ENCODE results near the gene B3GALNT2.

B3GALNT2 gene

GRCh38 chr1:235415008-235415904, 89.0 kb downstream of the B3GALNT2 start:
- DNase-seq (ENCODE audit: insufficient read length, low spot score) (peak; percentile 78), FAIRE-seq (no peak)

GRCh38 chr1:235411489-235412486, 92.5 kb downstream of the B3GALNT2 start:
- DNase-seq (ENCODE audit: insufficient read length, low spot score) (no peak), FAIRE-seq (peak; percentile 60)

- no peak for DNase-seq (ENCODE audit: insufficient read length, low spot score)
- no peak for FAIRE-seq
Measured at GRCh38 chr1:235410467-235410866, 93.8 kb downstream of the B3GALNT2 start.

DNA sequence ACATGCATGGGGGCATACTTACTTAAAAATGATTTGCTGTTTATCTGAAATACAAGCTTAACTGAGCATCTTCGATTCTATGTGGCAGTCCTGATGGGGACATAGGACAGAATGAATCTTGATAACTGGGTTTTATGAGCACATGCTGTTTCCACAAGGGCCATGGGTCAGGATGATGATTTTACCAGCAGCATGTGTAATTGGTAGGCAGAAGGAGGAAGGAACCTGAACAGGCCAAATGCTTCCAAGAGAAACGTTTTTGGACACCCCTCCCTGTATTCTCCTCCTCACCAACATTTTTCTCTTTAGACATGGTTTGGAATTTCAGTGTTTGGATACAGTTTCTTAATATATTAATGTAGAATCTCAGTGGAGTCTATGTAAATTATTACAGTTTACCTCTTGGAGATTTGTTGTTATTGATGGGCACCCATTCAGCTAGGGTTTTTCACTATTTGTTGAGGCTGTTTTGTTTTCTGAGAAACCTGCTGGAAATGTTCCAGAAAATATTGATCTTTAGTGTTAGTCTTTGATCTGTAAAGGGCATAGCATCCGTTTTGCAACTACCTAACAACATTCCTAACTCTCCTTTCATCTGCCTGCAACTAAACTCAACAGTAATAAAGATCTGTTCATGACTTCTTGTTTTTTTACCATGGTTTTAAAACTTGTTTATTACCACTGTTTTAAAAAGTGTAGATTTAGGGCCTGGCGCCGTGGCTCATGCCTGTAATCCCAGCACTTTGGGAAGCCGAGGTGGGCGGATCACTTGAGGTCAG, 95.0 kb downstream of the B3GALNT2 start:
- DNase-seq (ENCODE audit: insufficient read length, low spot score), result no peak
- no peak for FAIRE-seq

DNA sequence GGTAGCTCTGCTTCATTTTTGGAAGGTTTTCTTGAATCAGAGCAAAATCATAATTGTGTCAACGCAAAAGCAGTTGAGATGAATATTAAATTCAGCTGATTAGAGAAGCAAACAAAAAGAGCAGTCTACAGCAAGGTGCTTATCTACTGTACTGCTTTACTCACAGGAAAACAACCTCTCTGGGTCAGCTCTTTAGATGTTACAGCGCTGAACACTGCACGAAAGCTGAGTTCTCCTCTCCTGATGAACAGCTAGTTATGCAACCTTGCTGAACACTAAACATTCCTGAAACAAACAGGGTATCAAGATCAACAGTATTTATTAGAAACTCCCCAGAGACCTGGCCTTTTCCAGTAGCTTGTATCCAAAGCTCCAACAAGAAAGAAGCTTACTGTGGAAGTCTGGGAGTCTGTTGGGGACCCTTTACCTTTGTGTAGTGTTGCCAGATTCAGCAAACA, 95.7 kb downstream of the B3GALNT2 start:
- FAIRE-seq (no peak), DNase-seq (ENCODE audit: insufficient read length, low spot score) (no peak)

DNA sequence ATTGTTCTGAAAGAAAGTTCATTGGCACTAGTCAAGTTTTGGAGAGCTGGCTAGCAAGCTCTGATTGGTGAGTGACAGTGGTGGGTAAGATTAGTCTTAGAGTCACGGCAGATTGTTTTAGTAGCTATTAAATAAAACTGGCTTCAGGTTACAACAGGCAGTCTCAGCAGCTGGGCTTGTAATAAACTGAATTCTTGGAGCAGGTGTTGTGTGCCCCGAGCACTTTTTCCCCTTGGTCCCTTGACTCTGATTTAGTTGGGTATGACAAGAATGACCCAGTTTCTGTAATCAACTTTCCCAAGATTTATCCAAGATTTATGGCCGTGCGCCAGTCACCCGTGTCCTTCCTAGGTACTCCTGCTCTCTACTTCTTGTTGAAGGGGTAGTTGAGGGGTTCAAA, 96.8 kb downstream of the B3GALNT2 start:
- no peak for FAIRE-seq

GRCh38 chr1:235404190-235404589, 100.1 kb downstream of the B3GALNT2 start:
- DNase-seq (ENCODE audit: insufficient read length, low spot score) (no peak), FAIRE-seq (no peak)

More for the DNA sequence above, 96.8 kb downstream of the B3GALNT2 start:
- DNase-seq (ENCODE audit: insufficient read length, low spot score), result no peak

DNA sequence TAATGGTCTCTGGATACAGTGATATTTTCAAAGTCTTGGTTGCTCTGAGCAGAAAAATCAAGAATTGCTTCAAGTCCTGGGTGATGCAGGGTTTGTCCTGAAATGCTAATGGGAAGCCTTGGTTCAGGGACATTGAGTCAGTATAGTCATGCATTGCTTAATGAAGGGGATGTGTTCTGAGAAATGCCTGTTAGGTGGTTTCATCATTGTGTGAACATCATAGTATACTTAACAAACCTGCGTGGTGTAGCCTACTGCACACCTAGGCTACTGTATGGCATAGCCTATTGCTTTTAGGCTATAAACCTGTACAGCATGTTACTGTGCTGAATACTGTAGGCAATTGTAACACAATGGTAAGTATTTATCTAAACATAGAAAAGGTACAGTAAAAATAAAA, 100.7 kb downstream of the B3GALNT2 start:
- FAIRE-seq (no peak), DNase-seq (ENCODE audit: insufficient read length, low spot score) (no peak)

DNA sequence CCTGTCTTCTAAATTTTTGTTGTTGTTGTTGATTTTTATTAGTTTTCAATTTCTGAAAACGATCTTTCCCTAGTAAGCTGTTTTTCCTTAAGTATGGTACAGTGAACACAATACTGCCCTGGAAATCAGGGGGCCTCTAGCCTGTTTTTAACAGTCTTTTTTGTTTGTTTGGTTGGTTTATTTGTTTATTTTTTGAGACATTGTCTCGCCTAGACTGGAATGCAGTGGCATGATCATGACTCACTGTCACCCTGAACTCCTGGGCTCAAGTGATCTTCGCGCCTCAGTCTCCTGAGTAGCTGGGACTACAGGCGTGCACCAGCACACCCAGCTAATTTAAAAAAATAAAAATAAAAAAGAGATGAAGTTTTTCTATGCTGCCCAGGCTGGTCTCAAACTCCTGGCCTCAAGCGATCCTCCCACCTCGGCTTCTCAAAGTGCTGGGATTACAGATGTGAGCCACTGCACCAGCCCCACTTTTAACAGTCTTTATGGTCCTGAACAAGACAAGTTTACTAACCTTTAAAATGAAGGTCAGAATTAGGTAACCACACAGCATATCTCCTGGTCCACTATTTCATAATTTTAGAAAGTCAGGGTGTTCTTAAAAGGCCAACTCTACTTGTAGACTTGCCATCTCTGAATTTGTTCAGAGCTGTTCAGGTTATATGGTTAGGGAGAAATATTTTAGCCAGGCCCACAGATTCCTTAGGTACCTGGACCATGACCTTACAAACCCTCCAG, 101.6 kb downstream of the B3GALNT2 start:
- DNase-seq (ENCODE audit: insufficient read length, low spot score) (no peak), FAIRE-seq (no peak)

GRCh38 chr1:235401251-235401650, 103.0 kb downstream of the B3GALNT2 start:
- FAIRE-seq, result no peak
- DNase-seq (ENCODE audit: insufficient read length, low spot score), result no peak

Measured in HTR-8/SVneo (cell line).